ENCODE data around the gene EGF. TPM values are rescaled to one million over a fixed set of nuclear protein-coding genes. Genes with fewer than 3 reads are reported as not detected.

EGF gene
- total RNA-seq, 4 donors from 2014 or later, result 0.09 to 0.12 TPM; not detected in 2

DNA sequence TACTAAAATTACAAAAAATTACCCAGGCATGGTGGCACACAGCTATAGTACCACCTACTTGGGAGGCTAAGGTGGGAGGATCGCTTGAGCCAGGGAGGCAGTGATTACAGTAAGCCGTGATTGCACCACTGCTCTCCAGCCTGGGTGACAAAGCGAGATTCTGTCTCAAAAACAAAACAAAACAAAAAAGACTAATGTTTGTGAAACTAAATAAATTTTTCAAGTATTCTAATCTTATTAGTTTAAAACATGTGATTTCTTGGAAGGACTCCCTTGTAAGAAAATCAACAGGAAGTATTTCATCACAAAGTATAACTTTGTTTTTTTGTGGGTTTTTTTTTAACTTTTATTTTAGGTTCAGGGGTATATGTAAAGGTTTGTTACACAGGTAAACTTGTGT, 89.6 kb downstream of the EGF start:
- ATAC-seq (ENCODE audit: low FRiP score), result no peak
- DNase-seq (ENCODE audit: low spot score), result no peak
- TF ChIP-seq CTCF (IDR thresholded peaks at IDR 0.05), result no peak

DNA sequence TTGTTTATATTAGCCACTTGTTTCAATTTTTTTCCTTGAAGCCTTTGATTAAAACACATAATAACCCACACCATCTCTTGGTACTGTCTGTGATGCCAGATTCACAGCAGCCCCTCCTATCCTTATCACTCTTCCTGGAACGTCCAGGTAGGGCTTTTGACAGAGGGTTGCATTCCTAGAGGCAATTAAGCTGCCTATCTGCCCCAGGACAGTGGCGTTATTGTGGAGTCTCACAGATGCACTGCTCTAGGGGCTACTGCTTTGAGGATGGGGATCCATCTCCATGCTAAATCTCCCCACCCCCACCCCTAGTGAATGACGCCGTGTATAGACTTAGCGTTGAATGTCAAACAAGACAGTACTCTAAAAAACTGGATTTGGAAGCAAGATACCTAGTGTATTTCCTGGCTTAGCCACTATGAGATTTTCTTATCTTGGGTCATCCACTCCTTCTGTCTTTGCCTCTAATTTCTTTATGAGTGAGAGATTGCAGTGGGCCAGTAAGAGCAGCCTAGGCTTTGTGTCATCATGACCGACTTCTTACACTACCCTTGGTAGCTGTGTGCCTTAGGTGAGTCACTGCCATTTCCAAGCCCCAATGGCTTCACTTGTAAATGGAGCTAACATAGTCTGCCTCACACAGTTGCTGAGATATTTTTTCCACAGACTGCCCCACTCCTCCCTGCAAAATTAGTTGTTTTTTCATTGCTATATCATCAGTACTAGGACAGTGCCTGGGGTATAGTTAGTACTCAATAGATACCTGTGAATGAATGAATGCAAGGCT, 90.9 kb downstream of the EGF start:
- DNase-seq (ENCODE audit: low spot score), result no peak
- ATAC-seq (ENCODE audit: low FRiP score), result no peak
- no peak for TF ChIP-seq CTCF (IDR thresholded peaks at IDR 0.05)

- no peak for TF ChIP-seq CTCF (IDR thresholded peaks at IDR 0.05)
- ATAC-seq (ENCODE audit: low FRiP score), result no peak
- DNase-seq (ENCODE audit: low spot score), result no peak
Observed at GRCh38 chr4:110004556-110004955, 91.9 kb downstream of the EGF start.

DNA sequence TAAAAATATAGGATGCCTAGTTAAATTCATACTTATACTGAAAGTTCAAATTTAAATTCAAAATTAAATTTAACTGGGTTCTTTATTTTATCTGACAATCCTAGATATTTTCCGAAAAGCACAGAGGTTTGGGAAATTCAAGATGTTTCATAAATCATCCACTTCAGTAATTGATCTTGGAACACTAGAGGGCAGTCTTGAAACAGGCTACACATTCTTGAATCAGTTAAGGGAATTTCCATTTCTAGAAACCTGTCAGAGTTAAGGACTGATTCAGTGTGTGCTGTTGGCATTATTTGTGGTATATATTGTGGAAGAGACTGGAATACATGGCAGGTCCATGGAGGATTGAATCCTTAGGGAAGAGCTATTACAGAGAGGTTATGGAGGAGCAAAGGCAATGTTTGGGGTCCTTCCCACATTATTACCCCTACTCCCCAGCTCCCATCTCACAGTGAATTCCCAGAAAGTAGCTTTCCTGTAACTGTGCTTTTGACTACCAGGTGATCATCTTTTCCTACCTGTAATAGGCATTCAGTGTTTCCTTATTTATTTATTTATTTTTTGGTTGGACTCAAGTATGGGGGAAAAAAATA, 92.9 kb downstream of the EGF start:
- TF ChIP-seq CTCF (IDR thresholded peaks at IDR 0.05), result no peak
- peak; percentile 71 for ATAC-seq (ENCODE audit: low FRiP score)
- DNase-seq (ENCODE audit: low spot score), result no peak

DNA sequence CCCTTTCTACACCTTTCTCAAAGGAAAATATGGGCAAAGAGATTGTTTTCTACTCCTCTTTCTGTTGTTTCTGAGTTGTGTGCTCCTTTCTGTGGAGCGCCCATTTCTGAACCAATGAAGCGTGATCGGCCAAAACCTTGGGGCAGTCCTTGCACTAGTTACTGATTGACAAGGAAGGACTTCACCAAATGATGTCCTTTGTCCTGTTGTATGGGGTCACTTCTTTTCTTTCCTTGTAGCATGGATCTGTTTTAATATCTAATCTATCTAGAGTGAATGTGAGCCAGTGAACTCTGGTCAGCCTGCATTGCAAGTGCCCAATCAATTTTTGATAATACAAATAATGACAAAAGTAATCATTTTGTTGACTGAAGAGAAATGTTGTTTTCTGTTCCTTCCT, 94.5 kb downstream of the EGF start:
- ATAC-seq (ENCODE audit: low FRiP score) (no peak), DNase-seq (ENCODE audit: low spot score) (no peak)
- no peak for TF ChIP-seq CTCF (IDR thresholded peaks at IDR 0.05)

- TF ChIP-seq CTCF (IDR thresholded peaks at IDR 0.05), result no peak
- DNase-seq (ENCODE audit: low spot score) (no peak), ATAC-seq (ENCODE audit: low FRiP score) (no peak)
Observed at GRCh38 chr4:110008540-110008939, 95.9 kb downstream of the EGF start.

- no peak for ATAC-seq (ENCODE audit: low FRiP score)
- no peak for TF ChIP-seq CTCF (IDR thresholded peaks at IDR 0.05)
- DNase-seq (ENCODE audit: low spot score), result no peak
Observed at GRCh38 chr4:110009550-110009949, 96.9 kb downstream of the EGF start.
